Ishikawa (cell line): Measurements from ENCODE around the gene RNF10.

ENCODE experiments used
- CEBPB ChIP-seq: IDR thresholded peaks from 2 replicates; pipeline ENCODE4 v1.6.1; 2012
- CREB1 ChIP-seq: IDR thresholded peaks from 2 replicates; pipeline ENCODE4 v1.6.1; 2012; ENCODE audit warnings: low read depth
- EGR1 ChIP-seq: IDR thresholded peaks from 2 replicates; pipeline ENCODE4 v1.6.1; 2012
- EP300 ChIP-seq: IDR thresholded peaks from 2 replicates; pipeline ENCODE4 v1.6.1; 2012; ENCODE audit warnings: borderline replicate concordance
- FOXM1 ChIP-seq: IDR thresholded peaks from 2 replicates; pipeline ENCODE4 v1.6.1; 2012; ENCODE audit warnings: low read depth, borderline replicate concordance
- MAX ChIP-seq: IDR thresholded peaks from 2 replicates; pipeline ENCODE4 v1.6.1; 2012
- NFIC ChIP-seq: IDR thresholded peaks from 2 replicates; pipeline ENCODE4 v1.6.1; 2012
- RAD21 ChIP-seq: IDR thresholded peaks from 2 replicates; pipeline ENCODE4 v1.6.1; 2012; ENCODE audit warnings: low read depth
- REST ChIP-seq: IDR thresholded peaks from 2 replicates; pipeline ENCODE4 v1.6.1; 2012; ENCODE audit warnings: low read depth, mild to moderate bottlenecking
- TAF1 ChIP-seq: IDR thresholded peaks from 2 replicates; pipeline ENCODE4 v1.6.1; 2012; ENCODE audit warnings: low read depth, mild to moderate bottlenecking
- TCF12 ChIP-seq: IDR thresholded peaks from 2 replicates; pipeline ENCODE4 v1.6.1; 2012; ENCODE audit warnings: low read depth
- TEAD4 ChIP-seq: IDR thresholded peaks from 2 replicates; pipeline ENCODE4 v1.6.1; 2012
- USF1 ChIP-seq: IDR thresholded peaks from 2 replicates; pipeline ENCODE4 v1.6.1; 2012
- YY1 ChIP-seq: IDR thresholded peaks from 2 replicates; pipeline ENCODE4 v1.6.1; 2012; ENCODE audit warnings: low read depth
- ZBTB7A ChIP-seq: IDR thresholded peaks from 2 replicates; pipeline ENCODE4 v1.6.1; 2012; ENCODE audit warnings: low read depth

RNF10 gene

GRCh38 chr12:120490833-120491512 lies 43.2 kb upstream of the RNF10 start:
- no peak for TF ChIP-seq EGR1
- TF ChIP-seq CREB1, result no peak
- no peak for TF ChIP-seq CEBPB
- TF ChIP-seq TCF12, result no peak
- no peak for TF ChIP-seq NFIC
- no peak for TF ChIP-seq TEAD4
- TF ChIP-seq REST, result no peak
- no peak for TF ChIP-seq TAF1
- TF ChIP-seq EP300, result no peak
- TF ChIP-seq FOXM1, result no peak
- no peak for TF ChIP-seq RAD21
- TF ChIP-seq ZBTB7A, result no peak
- no peak for TF ChIP-seq USF1
- TF ChIP-seq MAX, result no peak
- no peak for TF ChIP-seq YY1

GRCh38 chr12:120495186-120495730 lies 38.9 kb upstream of the RNF10 start:
- no peak for TF ChIP-seq TAF1
- TF ChIP-seq ZBTB7A, result no peak; the same call in 1 of the 2 replicates
- no peak for TF ChIP-seq NFIC
- TF ChIP-seq FOXM1, result no peak
- no peak for TF ChIP-seq MAX
- no peak for TF ChIP-seq TCF12
- TF ChIP-seq CEBPB, result 0 out of 2 replicates have a peak, but pooled peaks have one; percentile 29

- TF ChIP-seq TEAD4, result 0 out of 2 replicates have a peak, but pooled peaks have one; percentile 15
- no peak; the same call in 1 of the 2 replicates for TF ChIP-seq EP300
- no peak for TF ChIP-seq REST
- no peak for TF ChIP-seq RAD21
- TF ChIP-seq NFIC, result no peak
- peak; percentile 95 for TF ChIP-seq TAF1
- TF ChIP-seq ZBTB7A, result peak; percentile 57
- no peak for TF ChIP-seq CREB1
- peak; percentile 98 for TF ChIP-seq FOXM1
- no peak for TF ChIP-seq YY1
- peak; percentile 52; the same call in 1 of the 2 replicates for TF ChIP-seq EGR1
- peak; percentile 47; the same call in 1 of the 2 replicates for TF ChIP-seq USF1
- peak; percentile 74 for TF ChIP-seq TCF12
- peak; percentile 73 for TF ChIP-seq MAX
- TF ChIP-seq CEBPB, result no peak
Observed at GRCh38 chr12:120495731-120496412, 38.3 kb upstream of the RNF10 start, which contains the start of gene DYNLL1. DYNLL1 (plus strand) TSS chr12:120496113; CDS start chr12:120496422, 309 bp downstream.

- TF ChIP-seq USF1 (no peak), ZBTB7A (peak; percentile 25), EP300 (no peak), CEBPB (no peak), FOXM1 (no peak), EGR1 (peak; percentile 80)
Observed at GRCh38 chr12:120496413-120497340, 37.5 kb upstream of the RNF10 start.
